ENCODE data around the gene SEMA3C.

- TF ChIP-seq, protein P1, sequence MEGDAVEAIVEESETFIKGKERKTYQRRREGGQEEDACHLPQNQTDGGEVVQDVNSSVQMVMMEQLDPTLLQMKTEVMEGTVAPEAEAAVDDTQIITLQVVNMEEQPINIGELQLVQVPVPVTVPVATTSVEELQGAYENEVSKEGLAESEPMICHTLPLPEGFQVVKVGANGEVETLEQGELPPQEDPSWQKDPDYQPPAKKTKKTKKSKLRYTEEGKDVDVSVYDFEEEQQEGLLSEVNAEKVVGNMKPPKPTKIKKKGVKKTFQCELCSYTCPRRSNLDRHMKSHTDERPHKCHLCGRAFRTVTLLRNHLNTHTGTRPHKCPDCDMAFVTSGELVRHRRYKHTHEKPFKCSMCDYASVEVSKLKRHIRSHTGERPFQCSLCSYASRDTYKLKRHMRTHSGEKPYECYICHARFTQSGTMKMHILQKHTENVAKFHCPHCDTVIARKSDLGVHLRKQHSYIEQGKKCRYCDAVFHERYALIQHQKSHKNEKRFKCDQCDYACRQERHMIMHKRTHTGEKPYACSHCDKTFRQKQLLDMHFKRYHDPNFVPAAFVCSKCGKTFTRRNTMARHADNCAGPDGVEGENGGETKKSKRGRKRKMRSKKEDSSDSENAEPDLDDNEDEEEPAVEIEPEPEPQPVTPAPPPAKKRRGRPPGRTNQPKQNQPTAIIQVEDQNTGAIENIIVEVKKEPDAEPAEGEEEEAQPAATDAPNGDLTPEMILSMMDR (IDR thresholded peaks at IDR 0.05; ENCODE audit: insufficient read depth, low read depth, low read length), result no peak
- TF ChIP-seq EZH2 (IDR thresholded peaks at IDR 0.05; ENCODE audit: insufficient read depth, low read length), result no peak
These were observed 189.1 kb downstream of the SEMA3C start for GRCh38 chr7:80729591-80730320.
